ENCODE data around the gene PIP5K1B.

The PIP5K1B gene

GRCh38 chr9:69027355-69028097 is 322.5 kb downstream of the PIP5K1B start:
- H3K4me1 ChIP-seq (ENCODE audit: insufficient read depth, low read length) = no peaks in the 10 kb centered on the region
- H3K27ac ChIP-seq (ENCODE audit: low read depth, low read length) = no peak overlapping the region
- no peak overlapping the region for H3K4me3 ChIP-seq (ENCODE audit: low read depth in 1 of 2, low read length in 2 of 2)

GRCh38 chr9:69028754-69029153 is 323.7 kb downstream of the PIP5K1B start:
- no peaks in the 10 kb centered on the region for H3K9me3 ChIP-seq (ENCODE audit: low read length)
- no peak overlapping the region for H3K27ac ChIP-seq (ENCODE audit: low read depth, low read length)
- no peaks in the 10 kb centered on the region for H3K27me3 ChIP-seq (ENCODE audit: control insufficient read depth in 1 of 2, insufficient read depth in 2 of 2, low read length in 2 of 2)
- H3K9ac ChIP-seq (ENCODE audit: low read length) = no peak overlapping the region
- H3K4me1 ChIP-seq (ENCODE audit: insufficient read depth, low read length) = no peaks in the 10 kb centered on the region
- no peak overlapping the region for H3K4me3 ChIP-seq (ENCODE audit: low read depth in 1 of 2, low read length in 2 of 2)
- no peaks in the 10 kb centered on the region for H3K36me3 ChIP-seq (ENCODE audit: insufficient read depth, low read length)

More at GRCh38 chr9:69027355-69028097, 322.5 kb downstream of the PIP5K1B start:
- Histone ChIP-seq H3K9ac (ENCODE audit: low read length) (no peak overlapping the region), H3K9me3 (ENCODE audit: low read length) (no peaks in the 10 kb centered on the region), H3K36me3 (ENCODE audit: insufficient read depth, low read length) (no peaks in the 10 kb centered on the region), H3K27me3 (ENCODE audit: control insufficient read depth in 1 of 2, insufficient read depth in 2 of 2, low read length in 2 of 2) (no peaks in the 10 kb centered on the region)

- H3K9ac ChIP-seq (ENCODE audit: low read length) = no peak overlapping the region
- H3K27me3 ChIP-seq (ENCODE audit: control insufficient read depth in 1 of 2, insufficient read depth in 2 of 2, low read length in 2 of 2) = no peaks in the 10 kb centered on the region
- H3K36me3 ChIP-seq (ENCODE audit: insufficient read depth, low read length) = no peaks in the 10 kb centered on the region
- no peak overlapping the region for H3K4me3 ChIP-seq (ENCODE audit: low read depth in 1 of 2, low read length in 2 of 2)
- no peak overlapping the region for H3K27ac ChIP-seq (ENCODE audit: low read depth, low read length)
- H3K4me1 ChIP-seq (ENCODE audit: insufficient read depth, low read length) = no peaks in the 10 kb centered on the region
- no peaks in the 10 kb centered on the region for H3K9me3 ChIP-seq (ENCODE audit: low read length)
These were observed 324.5 kb downstream of the PIP5K1B start for GRCh38 chr9:69029535-69029934.

GRCh38 chr9:69030851-69031645 is 326.0 kb downstream of the PIP5K1B start:
- H3K27ac ChIP-seq (ENCODE audit: low read depth, low read length) = no peak overlapping the region
- no peaks in the 10 kb centered on the region for H3K9me3 ChIP-seq (ENCODE audit: low read length)
- no peak overlapping the region for H3K4me3 ChIP-seq (ENCODE audit: low read depth in 1 of 2, low read length in 2 of 2)
- H3K36me3 ChIP-seq (ENCODE audit: insufficient read depth, low read length) = no peaks in the 10 kb centered on the region
- H3K4me1 ChIP-seq (ENCODE audit: insufficient read depth, low read length) = peaks cover 4% of the 10 kb centered on the region
- no peaks in the 10 kb centered on the region for H3K27me3 ChIP-seq (ENCODE audit: control insufficient read depth in 1 of 2, insufficient read depth in 2 of 2, low read length in 2 of 2)
- H3K9ac ChIP-seq (ENCODE audit: low read length) = no peak overlapping the region

GRCh38 chr9:69034071-69034470 is 329.0 kb downstream of the PIP5K1B start:
- Histone ChIP-seq H3K27ac (ENCODE audit: low read depth, low read length) (no peak overlapping the region), H3K9ac (ENCODE audit: low read length) (no peak overlapping the region), H3K4me3 (ENCODE audit: low read depth in 1 of 2, low read length in 2 of 2) (no peak overlapping the region), H3K27me3 (ENCODE audit: control insufficient read depth in 1 of 2, insufficient read depth in 2 of 2, low read length in 2 of 2) (no peaks in the 10 kb centered on the region), H3K9me3 (ENCODE audit: low read length) (no peaks in the 10 kb centered on the region), H3K4me1 (ENCODE audit: insufficient read depth, low read length) (peaks cover 11% of the 10 kb centered on the region), H3K36me3 (ENCODE audit: insufficient read depth, low read length) (no peaks in the 10 kb centered on the region)

- Histone ChIP-seq H3K4me3 (ENCODE audit: low read depth in 1 of 2, low read length in 2 of 2) (peak within 1 kb of the TSS; percentile 86 to 92), H3K27ac (ENCODE audit: low read depth, low read length) (peak within 1 kb of the TSS; percentile 93), H3K9ac (ENCODE audit: low read length) (peak within 1 kb of the TSS; percentile 82), H3K9me3 (ENCODE audit: low read length) (no peaks in the 10 kb centered on the region), H3K36me3 (ENCODE audit: insufficient read depth, low read length) (no peaks in the 10 kb centered on the region), H3K27me3 (ENCODE audit: control insufficient read depth in 1 of 2, insufficient read depth in 2 of 2, low read length in 2 of 2) (no peaks in the 10 kb centered on the region), H3K4me1 (ENCODE audit: insufficient read depth, low read length) (peaks cover 11% of the 10 kb centered on the region)
These were observed 330.6 kb downstream of the PIP5K1B start, which contains the start of gene FXN for GRCh38 chr9:69035438-69036308. FXN (plus strand) TSS chr9:69035752; CDS start chr9:69035783, 31 bp downstream.

GRCh38 chr9:69036309-69036708 is 331.3 kb downstream of the PIP5K1B start:
- H3K9me3 ChIP-seq (ENCODE audit: low read length) = no peaks in the 10 kb centered on the region
- peak overlapping the region; percentile 93 for H3K27ac ChIP-seq (ENCODE audit: low read depth, low read length)
- no peaks in the 10 kb centered on the region for H3K27me3 ChIP-seq (ENCODE audit: control insufficient read depth in 1 of 2, insufficient read depth in 2 of 2, low read length in 2 of 2)
- no peaks in the 10 kb centered on the region for H3K36me3 ChIP-seq (ENCODE audit: insufficient read depth, low read length)
- H3K4me1 ChIP-seq (ENCODE audit: insufficient read depth, low read length) = peaks cover 11% of the 10 kb centered on the region
- H3K9ac ChIP-seq (ENCODE audit: low read length) = peak overlapping the region; percentile 82
- peak overlapping the region; percentile 86 to 92 for H3K4me3 ChIP-seq (ENCODE audit: low read depth in 1 of 2, low read length in 2 of 2)

GRCh38 chr9:69036799-69037198 is 331.8 kb downstream of the PIP5K1B start:
- H3K36me3 ChIP-seq (ENCODE audit: insufficient read depth, low read length) = no peaks in the 10 kb centered on the region
- H3K9me3 ChIP-seq (ENCODE audit: low read length) = no peaks in the 10 kb centered on the region
- peaks cover 11% of the 10 kb centered on the region for H3K4me1 ChIP-seq (ENCODE audit: insufficient read depth, low read length)
- peak overlapping the region in 1 of 2 donors; percentile 92 for H3K4me3 ChIP-seq (ENCODE audit: low read depth in 1 of 2, low read length in 2 of 2)
- H3K9ac ChIP-seq (ENCODE audit: low read length) = peak overlapping the region; percentile 82
- no peaks in the 10 kb centered on the region for H3K27me3 ChIP-seq (ENCODE audit: control insufficient read depth in 1 of 2, insufficient read depth in 2 of 2, low read length in 2 of 2)
- H3K27ac ChIP-seq (ENCODE audit: low read depth, low read length) = no peak overlapping the region

- no peak overlapping the region for H3K9ac ChIP-seq (ENCODE audit: low read length)
- H3K36me3 ChIP-seq (ENCODE audit: insufficient read depth, low read length) = no peaks in the 10 kb centered on the region
- no peak overlapping the region for H3K27ac ChIP-seq (ENCODE audit: low read depth, low read length)
- no peaks in the 10 kb centered on the region for H3K27me3 ChIP-seq (ENCODE audit: control insufficient read depth in 1 of 2, insufficient read depth in 2 of 2, low read length in 2 of 2)
- no peak overlapping the region for H3K4me3 ChIP-seq (ENCODE audit: low read depth in 1 of 2, low read length in 2 of 2)
- peaks cover 16% of the 10 kb centered on the region for H3K4me1 ChIP-seq (ENCODE audit: insufficient read depth, low read length)
- H3K9me3 ChIP-seq (ENCODE audit: low read length) = no peaks in the 10 kb centered on the region
These were observed 335.6 kb downstream of the PIP5K1B start for GRCh38 chr9:69040646-69041045.

- H3K4me3 ChIP-seq (ENCODE audit: low read depth in 1 of 2, low read length in 2 of 2) = no peak overlapping the region
- no peaks in the 10 kb centered on the region for H3K9me3 ChIP-seq (ENCODE audit: low read length)
- H3K27ac ChIP-seq (ENCODE audit: low read depth, low read length) = no peak overlapping the region
- H3K36me3 ChIP-seq (ENCODE audit: insufficient read depth, low read length) = peaks cover 18% of the 10 kb centered on the region
- H3K9ac ChIP-seq (ENCODE audit: low read length) = no peak overlapping the region
- no peaks in the 10 kb centered on the region for H3K27me3 ChIP-seq (ENCODE audit: control insufficient read depth in 1 of 2, insufficient read depth in 2 of 2, low read length in 2 of 2)
- peaks cover 9% of the 10 kb centered on the region for H3K4me1 ChIP-seq (ENCODE audit: insufficient read depth, low read length)
These were observed 339.5 kb downstream of the PIP5K1B start for GRCh38 chr9:69044240-69045219.
